AG04450 (cell line): Measurements from ENCODE around the gene LCN6. TPM values are rescaled to one million over a fixed set of nuclear protein-coding genes. Genes with fewer than 3 reads are reported as not detected.
A peak's percentile ranks its signal among the peaks of the same experiment; 100 is the strongest.

Experiments
- CTCF ChIA-PET: fragments of 300-600, 350-600 bp; formaldehyde crosslinking; extraction: SDS; loops from one replicate; lab custom pipeline; 2022; ENCODE audit warnings: antibody characterized with exemption, inconsistent platforms; lab: Charles Lee
- POLR2A ChIA-PET: fragments of 350-600 bp; formaldehyde crosslinking; extraction: SDS; loops from one replicate; lab custom pipeline; 2021; ENCODE audit warnings: antibody characterized with exemption, inconsistent platforms; lab: Yijun Ruan, JAX
- DNase-seq: peaks from one replicate; pipeline ENCODE4 v3.0.0-alpha.2; 2011; ENCODE audit warnings: low read depth, low spot score
- H3K27ac ChIP-seq: one replicate; pipeline ENCODE4 v1.5.1; 2012; ENCODE audit warnings: low read depth, low read length, control low read depth
- H3K27me3 ChIP-seq: one replicate; pipeline ENCODE4 v1.6.0; 2012; ENCODE audit warnings: low read length; ENCODE audit not compliant: control insufficient read depth, insufficient read depth
- H3K4me3 ChIP-seq: 2 replicates; pipeline ENCODE4 v1.5.1; 2011; ENCODE audit warnings: mild to moderate bottlenecking, low read depth, low read length, control low read depth
- H3K9me3 ChIP-seq: 2 replicates; pipeline ENCODE4 v1.5.1; 2012; ENCODE audit warnings: low read length; ENCODE audit not compliant: control insufficient read depth, insufficient read depth
- polyA plus RNA-seq: library from polyadenylated mRNA; depleted of rRNA; stranded (reverse); fragments of >200 nt; gene quantifications from 2 replicates; pipeline ENCODE4 v1.2.3, GENCODE V29; 2011
- TF ChIP-seq, protein P1 (sequence below): IDR thresholded peaks from 2 replicates; pipeline ENCODE4 v1.5.1; 2011; ENCODE audit warnings: low read depth, low read length, control low read depth, inconsistent platforms

The LCN6 gene
- polyA plus RNA-seq, 1 experiment = not detected

DNA sequence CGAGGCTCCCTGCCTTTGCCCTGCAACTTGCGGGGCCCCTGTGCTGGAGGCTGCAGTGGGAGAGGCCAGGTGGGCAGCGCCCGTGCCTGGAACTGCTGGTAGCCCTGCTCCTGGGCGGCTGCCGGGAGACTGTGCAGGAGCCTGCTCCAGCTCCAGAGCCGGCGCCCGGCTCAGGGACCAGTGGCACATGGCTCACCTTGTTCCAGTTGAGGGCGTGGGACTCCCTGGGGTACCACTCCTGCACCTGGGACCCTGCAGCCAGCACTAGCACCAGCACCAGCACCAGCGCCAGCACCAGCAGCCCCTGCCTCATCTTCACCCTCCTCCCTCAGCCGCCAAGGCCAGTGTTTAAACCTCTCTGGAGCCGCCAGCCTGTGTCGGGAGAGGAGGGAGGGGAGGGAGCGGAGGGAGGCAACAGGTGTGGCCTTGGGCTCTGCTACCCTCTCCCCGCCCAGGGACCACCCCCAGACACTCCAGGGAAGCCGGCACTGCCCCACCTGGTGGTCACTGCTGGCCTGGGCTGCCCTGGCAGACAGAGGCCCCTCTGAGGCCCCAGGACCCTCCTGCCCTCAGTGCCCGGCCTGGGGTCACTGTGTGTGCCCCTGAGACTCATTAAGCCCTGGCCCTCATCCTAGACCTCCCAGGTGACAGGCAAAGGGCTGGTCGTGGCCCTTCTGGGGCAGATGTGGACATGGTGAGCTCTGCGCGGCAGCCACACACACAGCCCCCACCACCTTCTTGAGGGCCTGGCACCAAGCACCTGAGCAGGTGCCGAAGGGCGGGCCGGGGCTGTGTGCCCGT, 5.5 kb downstream of the LCN6 start, which contains the start of gene LCN10:
TSS of gene LCN10 (minus strand) at position 350 of the 801 bp plus-strand sequence. CDS start at position 313, 37 bp downstream.
- Histone ChIP-seq H3K27ac (no peak within 1 kb of the TSS), H3K27me3 (peaks cover 57% of the 10 kb centered on the region), H3K9me3 (peaks cover 10% of the 10 kb centered on the region; the same call in 1 of the 2 replicates), H3K4me3 (no peak within 1 kb of the TSS)
- TF ChIP-seq, protein P1, sequence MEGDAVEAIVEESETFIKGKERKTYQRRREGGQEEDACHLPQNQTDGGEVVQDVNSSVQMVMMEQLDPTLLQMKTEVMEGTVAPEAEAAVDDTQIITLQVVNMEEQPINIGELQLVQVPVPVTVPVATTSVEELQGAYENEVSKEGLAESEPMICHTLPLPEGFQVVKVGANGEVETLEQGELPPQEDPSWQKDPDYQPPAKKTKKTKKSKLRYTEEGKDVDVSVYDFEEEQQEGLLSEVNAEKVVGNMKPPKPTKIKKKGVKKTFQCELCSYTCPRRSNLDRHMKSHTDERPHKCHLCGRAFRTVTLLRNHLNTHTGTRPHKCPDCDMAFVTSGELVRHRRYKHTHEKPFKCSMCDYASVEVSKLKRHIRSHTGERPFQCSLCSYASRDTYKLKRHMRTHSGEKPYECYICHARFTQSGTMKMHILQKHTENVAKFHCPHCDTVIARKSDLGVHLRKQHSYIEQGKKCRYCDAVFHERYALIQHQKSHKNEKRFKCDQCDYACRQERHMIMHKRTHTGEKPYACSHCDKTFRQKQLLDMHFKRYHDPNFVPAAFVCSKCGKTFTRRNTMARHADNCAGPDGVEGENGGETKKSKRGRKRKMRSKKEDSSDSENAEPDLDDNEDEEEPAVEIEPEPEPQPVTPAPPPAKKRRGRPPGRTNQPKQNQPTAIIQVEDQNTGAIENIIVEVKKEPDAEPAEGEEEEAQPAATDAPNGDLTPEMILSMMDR = peak; percentile 45
- CTCF ChIA-PET = interaction anchor here (0.6 kb wide), 1 partner anchor 285 kb away, joined by 3 read pairs; no protein-coding TSS in a partner anchor
- no peak for DNase-seq
- POLR2A ChIA-PET = no interaction called here

DNA sequence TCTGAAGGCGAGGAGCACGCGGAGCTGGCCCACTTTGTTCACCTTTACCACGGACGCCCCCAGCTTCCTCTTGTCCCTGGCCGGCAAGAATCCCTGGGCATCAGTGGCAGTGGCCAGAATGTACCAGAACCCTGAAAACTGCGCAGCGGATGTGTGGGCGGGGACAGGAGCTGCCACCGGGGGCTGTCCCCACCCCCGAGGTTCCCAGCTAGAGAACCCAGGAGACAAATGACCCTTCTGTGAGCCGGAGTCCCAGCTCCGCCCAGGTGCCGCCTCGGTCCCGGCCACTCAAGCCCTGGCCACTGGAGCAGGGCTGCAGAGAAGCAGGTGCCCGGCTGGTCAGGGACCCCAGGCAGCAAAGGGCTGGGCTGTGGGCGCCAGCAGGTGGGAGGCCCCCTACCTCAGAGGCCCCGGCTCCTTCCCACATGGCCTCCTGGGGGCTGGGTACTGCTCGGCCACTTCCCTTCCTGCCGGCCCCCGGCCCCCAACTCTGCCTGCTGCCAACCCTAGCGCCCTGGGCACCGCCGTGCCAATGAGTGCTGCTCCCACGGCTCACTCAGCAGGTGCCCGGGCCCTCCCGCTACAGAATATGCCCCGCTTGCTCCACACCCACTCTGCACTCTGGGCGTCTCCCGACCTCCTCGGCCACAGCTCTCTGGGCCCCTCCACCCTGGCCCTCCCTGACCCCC, 6.3 kb downstream of the LCN6 start:
- H3K27ac ChIP-seq = no peak overlapping the region
- no peak for DNase-seq
- peaks cover 57% of the 10 kb centered on the region for H3K27me3 ChIP-seq
- CTCF ChIA-PET = interaction anchor here (1.0 kb wide), 1 partner anchor 13 kb away, joined by 3 read pairs; no protein-coding TSS in a partner anchor
- POLR2A ChIA-PET = interaction anchor here (1.7 kb wide), 1 partner anchor 14 kb away, joined by 10 read pairs; no protein-coding TSS in a partner anchor
- H3K4me3 ChIP-seq = no peak overlapping the region
- peaks cover 10% of the 10 kb centered on the region; the same call in 1 of the 2 replicates for H3K9me3 ChIP-seq
- TF ChIP-seq, protein P1 = no peak

DNA sequence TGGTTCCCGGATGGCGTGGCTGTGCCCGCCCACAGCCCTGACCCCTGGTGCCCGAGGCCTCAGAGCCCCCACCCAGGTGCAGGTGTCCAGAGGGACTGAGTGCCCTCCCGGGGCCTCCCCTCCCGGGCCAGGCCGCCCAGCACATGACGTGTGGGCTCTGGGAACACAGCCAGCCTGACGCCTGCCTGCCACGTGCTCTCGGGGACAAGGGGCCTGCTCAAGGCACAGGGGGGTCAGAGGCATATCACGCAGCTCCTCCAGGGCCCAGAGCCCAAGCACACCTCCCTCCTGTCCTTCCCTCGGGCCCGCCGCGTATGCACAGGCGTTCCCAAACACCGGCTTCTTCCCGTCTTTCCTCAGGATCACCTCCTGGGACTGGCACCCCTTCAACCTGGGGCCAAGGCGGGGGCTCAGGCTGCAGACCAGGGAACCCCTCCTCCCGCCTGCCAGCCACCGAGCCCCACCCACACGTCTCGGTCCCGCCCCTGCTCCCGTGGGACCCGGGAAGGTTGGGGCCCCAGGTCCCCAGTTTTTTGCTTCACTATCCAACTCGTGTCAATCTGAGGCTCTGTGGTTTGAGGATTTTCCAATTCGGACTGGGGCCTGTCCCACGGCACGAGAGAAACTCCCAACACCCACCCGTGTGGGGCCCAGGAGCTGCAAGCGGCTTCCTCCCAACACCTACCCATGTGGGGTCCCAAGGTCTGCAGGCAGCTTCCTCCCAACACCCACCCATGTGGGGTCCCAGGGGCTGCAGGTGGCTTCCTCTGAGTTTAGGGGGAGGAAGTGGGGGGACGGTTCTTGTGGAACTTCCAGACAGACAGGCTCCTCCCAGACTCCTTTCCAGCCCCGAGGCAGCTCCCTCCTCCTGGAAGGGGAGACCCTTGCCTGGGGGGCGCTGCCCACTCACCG, 7.1 kb downstream of the LCN6 start:
- ChIA-PET CTCF (interaction anchor here (1.0 kb wide), 1 partner anchor 13 kb away, joined by 3 read pairs; no protein-coding TSS in a partner anchor), POLR2A (interaction anchor here (1.7 kb wide), 1 partner anchor 13 kb away, joined by 10 read pairs; no protein-coding TSS in a partner anchor)
- H3K27ac ChIP-seq = no peak overlapping the region
- H3K27me3 ChIP-seq = peaks cover 53% of the 10 kb centered on the region
- DNase-seq = no peak
- H3K4me3 ChIP-seq = no peak overlapping the region
- TF ChIP-seq, protein P1 = no peak
- peaks cover 10% of the 10 kb centered on the region; the same call in 1 of the 2 replicates for H3K9me3 ChIP-seq

DNA sequence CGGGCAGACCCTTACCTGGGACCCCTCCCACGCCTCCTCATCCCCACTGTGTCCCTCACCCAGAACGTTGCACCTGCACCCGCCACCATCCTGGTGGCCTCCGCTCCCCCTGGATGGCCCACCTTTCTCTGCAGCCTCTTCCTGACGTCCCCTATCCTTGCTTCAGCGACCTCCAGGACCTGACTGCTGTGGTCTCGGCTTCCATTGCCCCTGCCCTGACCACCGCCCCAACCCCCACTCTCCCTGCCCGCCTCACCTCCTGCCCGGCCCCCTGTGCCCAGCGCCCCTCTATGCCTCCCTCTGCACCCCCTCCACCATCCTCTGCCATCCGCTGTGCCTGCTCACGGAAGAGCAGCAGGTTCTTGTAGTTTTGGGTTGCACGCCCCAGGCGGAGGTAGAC, 7.8 kb downstream of the LCN6 start:
- Histone ChIP-seq H3K4me3 (no peak overlapping the region), H3K27me3 (peaks cover 56% of the 10 kb centered on the region), H3K9me3 (peaks cover 10% of the 10 kb centered on the region; the same call in 1 of the 2 replicates), H3K27ac (no peak overlapping the region)
- TF ChIP-seq, protein P1 = no peak
- ChIA-PET POLR2A (interaction anchor here (1.1 to 1.7 kb wide), 2 partner anchors 12 kb away, joined by 3 to 10 read pairs; no protein-coding TSS in a partner anchor), CTCF (no interaction called here)
- DNase-seq = no peak
